ENCODE data around the gene TCF7L2.

TCF7L2 gene

DNA sequence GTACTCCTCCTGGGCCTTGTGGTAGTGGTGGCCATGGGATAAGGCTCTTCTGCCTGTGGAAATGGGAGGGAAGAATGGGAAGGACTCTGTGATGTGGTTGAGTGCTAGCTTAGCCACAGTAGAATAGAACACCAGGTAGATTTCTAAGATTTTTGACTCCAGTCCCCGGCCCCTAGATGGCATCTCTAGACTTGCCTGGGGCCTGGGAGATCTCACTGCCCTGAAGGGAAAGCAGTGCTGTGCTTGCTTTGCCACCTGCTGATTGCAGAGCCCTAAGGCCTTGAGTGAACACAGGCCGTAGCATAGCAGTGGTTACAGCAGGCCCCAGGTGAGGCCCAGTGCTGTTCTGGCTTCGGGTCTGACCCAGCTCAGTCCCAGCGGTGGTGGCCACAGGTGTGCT lies 252.0 kb downstream of the TCF7L2 start:
- ATAC-seq: no peak
- TF ChIP-seq, protein P1, sequence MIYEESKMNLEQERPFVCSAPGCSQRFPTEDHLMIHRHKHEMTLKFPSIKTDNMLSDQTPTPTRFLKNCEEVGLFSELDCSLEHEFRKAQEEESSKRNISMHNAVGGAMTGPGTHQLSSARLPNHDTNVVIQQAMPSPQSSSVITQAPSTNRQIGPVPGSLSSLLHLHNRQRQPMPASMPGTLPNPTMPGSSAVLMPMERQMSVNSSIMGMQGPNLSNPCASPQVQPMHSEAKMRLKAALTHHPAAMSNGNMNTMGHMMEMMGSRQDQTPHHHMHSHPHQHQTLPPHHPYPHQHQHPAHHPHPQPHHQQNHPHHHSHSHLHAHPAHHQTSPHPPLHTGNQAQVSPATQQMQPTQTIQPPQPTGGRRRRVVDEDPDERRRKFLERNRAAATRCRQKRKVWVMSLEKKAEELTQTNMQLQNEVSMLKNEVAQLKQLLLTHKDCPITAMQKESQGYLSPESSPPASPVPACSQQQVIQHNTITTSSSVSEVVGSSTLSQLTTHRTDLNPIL (CRISPR knock-in tag; IDR thresholded peaks at IDR 0.05; ENCODE audit: low read depth): no peak
- TF ChIP-seq SNAI2 (CRISPR knock-in tag; IDR thresholded peaks at IDR 0.05) (no peak), CSDC2 (CRISPR knock-in tag; IDR thresholded peaks at IDR 0.05) (no peak), ISL1 (CRISPR knock-in tag; IDR thresholded peaks at IDR 0.05) (no peak), ESRRG (CRISPR knock-in tag; IDR thresholded peaks at IDR 0.05) (no peak), ZFP3 (CRISPR knock-in tag; IDR thresholded peaks at IDR 0.05) (no peak), ARNTL (CRISPR knock-in tag; IDR thresholded peaks at IDR 0.05; ENCODE audit: borderline replicate concordance, low read depth) (no peak)
- TF ChIP-seq, protein P2, sequence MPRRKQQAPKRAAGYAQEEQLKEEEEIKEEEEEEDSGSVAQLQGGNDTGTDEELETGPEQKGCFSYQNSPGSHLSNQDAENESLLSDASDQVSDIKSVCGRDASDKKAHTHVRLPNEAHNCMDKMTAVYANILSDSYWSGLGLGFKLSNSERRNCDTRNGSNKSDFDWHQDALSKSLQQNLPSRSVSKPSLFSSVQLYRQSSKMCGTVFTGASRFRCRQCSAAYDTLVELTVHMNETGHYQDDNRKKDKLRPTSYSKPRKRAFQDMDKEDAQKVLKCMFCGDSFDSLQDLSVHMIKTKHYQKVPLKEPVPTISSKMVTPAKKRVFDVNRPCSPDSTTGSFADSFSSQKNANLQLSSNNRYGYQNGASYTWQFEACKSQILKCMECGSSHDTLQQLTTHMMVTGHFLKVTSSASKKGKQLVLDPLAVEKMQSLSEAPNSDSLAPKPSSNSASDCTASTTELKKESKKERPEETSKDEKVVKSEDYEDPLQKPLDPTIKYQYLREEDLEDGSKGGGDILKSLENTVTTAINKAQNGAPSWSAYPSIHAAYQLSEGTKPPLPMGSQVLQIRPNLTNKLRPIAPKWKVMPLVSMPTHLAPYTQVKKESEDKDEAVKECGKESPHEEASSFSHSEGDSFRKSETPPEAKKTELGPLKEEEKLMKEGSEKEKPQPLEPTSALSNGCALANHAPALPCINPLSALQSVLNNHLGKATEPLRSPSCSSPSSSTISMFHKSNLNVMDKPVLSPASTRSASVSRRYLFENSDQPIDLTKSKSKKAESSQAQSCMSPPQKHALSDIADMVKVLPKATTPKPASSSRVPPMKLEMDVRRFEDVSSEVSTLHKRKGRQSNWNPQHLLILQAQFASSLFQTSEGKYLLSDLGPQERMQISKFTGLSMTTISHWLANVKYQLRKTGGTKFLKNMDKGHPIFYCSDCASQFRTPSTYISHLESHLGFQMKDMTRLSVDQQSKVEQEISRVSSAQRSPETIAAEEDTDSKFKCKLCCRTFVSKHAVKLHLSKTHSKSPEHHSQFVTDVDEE (CRISPR knock-in tag; IDR thresholded peaks at IDR 0.05): no peak
- TF ChIP-seq, protein P3, sequence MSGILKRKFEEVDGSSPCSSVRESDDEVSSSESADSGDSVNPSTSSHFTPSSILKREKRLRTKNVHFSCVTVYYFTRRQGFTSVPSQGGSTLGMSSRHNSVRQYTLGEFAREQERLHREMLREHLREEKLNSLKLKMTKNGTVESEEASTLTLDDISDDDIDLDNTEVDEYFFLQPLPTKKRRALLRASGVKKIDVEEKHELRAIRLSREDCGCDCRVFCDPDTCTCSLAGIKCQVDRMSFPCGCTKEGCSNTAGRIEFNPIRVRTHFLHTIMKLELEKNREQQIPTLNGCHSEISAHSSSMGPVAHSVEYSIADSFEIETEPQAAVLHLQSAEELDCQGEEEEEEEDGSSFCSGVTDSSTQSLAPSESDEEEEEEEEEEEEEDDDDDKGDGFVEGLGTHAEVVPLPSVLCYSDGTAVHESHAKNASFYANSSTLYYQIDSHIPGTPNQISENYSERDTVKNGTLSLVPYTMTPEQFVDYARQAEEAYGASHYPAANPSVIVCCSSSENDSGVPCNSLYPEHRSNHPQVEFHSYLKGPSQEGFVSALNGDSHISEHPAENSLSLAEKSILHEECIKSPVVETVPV (CRISPR knock-in tag; IDR thresholded peaks at IDR 0.05): no peak
- TF ChIP-seq, protein P4, sequence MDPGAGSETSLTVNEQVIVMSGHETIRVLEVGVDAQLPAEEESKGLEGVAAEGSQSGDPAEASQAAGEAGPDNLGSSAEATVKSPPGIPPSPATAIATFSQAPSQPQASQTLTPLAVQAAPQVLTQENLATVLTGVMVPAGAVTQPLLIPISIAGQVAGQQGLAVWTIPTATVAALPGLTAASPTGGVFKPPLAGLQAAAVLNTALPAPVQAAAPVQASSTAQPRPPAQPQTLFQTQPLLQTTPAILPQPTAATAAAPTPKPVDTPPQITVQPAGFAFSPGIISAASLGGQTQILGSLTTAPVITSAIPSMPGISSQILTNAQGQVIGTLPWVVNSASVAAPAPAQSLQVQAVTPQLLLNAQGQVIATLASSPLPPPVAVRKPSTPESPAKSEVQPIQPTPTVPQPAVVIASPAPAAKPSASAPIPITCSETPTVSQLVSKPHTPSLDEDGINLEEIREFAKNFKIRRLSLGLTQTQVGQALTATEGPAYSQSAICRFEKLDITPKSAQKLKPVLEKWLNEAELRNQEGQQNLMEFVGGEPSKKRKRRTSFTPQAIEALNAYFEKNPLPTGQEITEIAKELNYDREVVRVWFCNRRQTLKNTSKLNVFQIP (CRISPR knock-in tag; IDR thresholded peaks at IDR 0.05; ENCODE audit: borderline replicate concordance, low read depth): no peak

DNA sequence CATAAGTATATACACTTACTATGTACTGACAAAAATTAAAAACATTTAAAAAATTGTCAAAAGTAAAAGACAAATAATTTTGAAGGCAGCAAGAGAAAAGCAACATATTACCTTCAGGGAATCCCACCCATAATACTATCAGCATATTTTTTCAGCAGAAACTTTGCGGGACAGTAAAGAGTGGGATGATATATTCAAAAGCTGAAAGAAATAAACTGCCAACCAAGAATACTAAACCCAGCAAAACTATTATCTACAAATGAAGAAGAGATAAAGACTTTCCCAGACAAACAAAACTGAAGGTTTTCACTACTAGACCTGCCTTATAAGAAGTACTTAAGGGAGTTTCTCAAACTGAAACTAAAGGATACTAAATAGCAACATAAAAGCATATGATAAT lies 257.9 kb downstream of the TCF7L2 start:
- TF ChIP-seq, protein P5, sequence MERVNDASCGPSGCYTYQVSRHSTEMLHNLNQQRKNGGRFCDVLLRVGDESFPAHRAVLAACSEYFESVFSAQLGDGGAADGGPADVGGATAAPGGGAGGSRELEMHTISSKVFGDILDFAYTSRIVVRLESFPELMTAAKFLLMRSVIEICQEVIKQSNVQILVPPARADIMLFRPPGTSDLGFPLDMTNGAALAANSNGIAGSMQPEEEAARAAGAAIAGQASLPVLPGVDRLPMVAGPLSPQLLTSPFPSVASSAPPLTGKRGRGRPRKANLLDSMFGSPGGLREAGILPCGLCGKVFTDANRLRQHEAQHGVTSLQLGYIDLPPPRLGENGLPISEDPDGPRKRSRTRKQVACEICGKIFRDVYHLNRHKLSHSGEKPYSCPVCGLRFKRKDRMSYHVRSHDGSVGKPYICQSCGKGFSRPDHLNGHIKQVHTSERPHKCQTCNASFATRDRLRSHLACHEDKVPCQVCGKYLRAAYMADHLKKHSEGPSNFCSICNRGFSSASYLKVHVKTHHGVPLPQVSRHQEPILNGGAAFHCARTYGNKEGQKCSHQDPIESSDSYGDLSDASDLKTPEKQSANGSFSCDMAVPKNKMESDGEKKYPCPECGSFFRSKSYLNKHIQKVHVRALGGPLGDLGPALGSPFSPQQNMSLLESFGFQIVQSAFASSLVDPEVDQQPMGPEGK (CRISPR knock-in tag; IDR thresholded peaks at IDR 0.05; ENCODE audit: borderline replicate concordance): no peak
- TF ChIP-seq, protein P3 (CRISPR knock-in tag; IDR thresholded peaks at IDR 0.05): no peak
- TF ChIP-seq TOX (CRISPR knock-in tag; IDR thresholded peaks at IDR 0.05; ENCODE audit: borderline replicate concordance): no peak
- no peak for TF ChIP-seq ZFP3 (CRISPR knock-in tag; IDR thresholded peaks at IDR 0.05)
- no peak for TF ChIP-seq GLIS3 (CRISPR knock-in tag; IDR thresholded peaks at IDR 0.05)
- no peak for TF ChIP-seq BACH2 (CRISPR knock-in tag; IDR thresholded peaks at IDR 0.05; ENCODE audit: borderline replicate concordance)
- TF ChIP-seq TCF4 (CRISPR knock-in tag; IDR thresholded peaks at IDR 0.05; ENCODE audit: borderline replicate concordance): no peak
- TF ChIP-seq SNAI2 (CRISPR knock-in tag; IDR thresholded peaks at IDR 0.05): no peak
- TF ChIP-seq ZC3H10 (CRISPR knock-in tag; IDR thresholded peaks at IDR 0.05): no peak
- TF ChIP-seq, protein P2 (CRISPR knock-in tag; IDR thresholded peaks at IDR 0.05): no peak
- TF ChIP-seq ZFP30 (CRISPR knock-in tag; IDR thresholded peaks at IDR 0.05): no peak
- TF ChIP-seq ESRRG (CRISPR knock-in tag; IDR thresholded peaks at IDR 0.05): no peak
- no peak for TF ChIP-seq ZNF8 (CRISPR knock-in tag; IDR thresholded peaks at IDR 0.05)

More for the DNA sequence above, 257.9 kb downstream of the TCF7L2 start:
- ATAC-seq: no peak

All from SK-N-SH treated with all-trans-retinoic acid at 6 μM for 48 hours (cell line).